DOHH2 (cell line): ENCODE data around the gene ZNF862.

Source experiments
- CTCF ChIP-seq: fragments of 200-600 bp; sonication (generic); IDR thresholded peaks from one replicate; pipeline ENCODE4 v1.5.1; 2014; ENCODE audit warnings: antibody characterized with exemption, mild to moderate bottlenecking, low read depth, low read length; ENCODE audit not compliant: poor library complexity, severe bottlenecking
- EZH2phosphoT487 ChIP-seq: fragments of 200-600 bp; sonication (generic); IDR thresholded peaks from 2 replicates; pipeline ENCODE4 v1.6.1; 2017; ENCODE audit warnings: borderline replicate concordance, mild to moderate bottlenecking, antibody characterized with exemption, low read length, moderate library complexity, mixed read lengths

GRCh38 chr7:149795126-149795525 is 43.0 kb upstream of the ZNF862 start:
- no peak for TF ChIP-seq CTCF
- TF ChIP-seq EZH2phosphoT487 = no peak
